Globus pallidus (tissue), 1 donor: ENCODE measurements around the gene KRT73.

Experiments used
- DNase-seq: peaks from one replicate; pipeline ENCODE4 v3.0.0-alpha.2; 2015; ENCODE audit warnings: low spot score

Gene KRT73

GRCh38 chr12:52617403-52617785, 965 bp downstream of the KRT73 start:
- no peak for DNase-seq

GRCh38 chr12:52616680-52617402, 1.5 kb downstream of the KRT73 start:
- no peak for DNase-seq

DNA sequence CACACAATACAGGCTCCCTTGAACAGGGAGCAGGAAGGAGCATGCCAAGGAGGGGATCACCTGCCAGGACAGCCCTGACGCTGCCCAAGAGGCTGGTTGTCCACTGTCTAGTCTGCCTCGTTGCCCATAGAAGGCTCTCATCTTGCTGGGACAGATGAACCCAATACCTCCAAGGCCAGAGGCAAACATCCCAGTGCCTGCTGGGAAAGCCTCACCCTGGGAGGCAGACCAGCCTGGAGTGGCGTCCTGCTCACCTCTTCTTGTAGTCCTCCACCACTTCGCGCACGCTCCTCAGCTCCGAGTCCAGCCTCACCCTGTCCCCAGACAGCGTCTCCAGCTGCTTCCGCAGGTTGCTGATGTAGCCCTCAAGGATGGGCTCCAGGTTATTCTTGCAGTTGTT, 2.4 kb downstream of the KRT73 start:
- no peak for DNase-seq

DNA sequence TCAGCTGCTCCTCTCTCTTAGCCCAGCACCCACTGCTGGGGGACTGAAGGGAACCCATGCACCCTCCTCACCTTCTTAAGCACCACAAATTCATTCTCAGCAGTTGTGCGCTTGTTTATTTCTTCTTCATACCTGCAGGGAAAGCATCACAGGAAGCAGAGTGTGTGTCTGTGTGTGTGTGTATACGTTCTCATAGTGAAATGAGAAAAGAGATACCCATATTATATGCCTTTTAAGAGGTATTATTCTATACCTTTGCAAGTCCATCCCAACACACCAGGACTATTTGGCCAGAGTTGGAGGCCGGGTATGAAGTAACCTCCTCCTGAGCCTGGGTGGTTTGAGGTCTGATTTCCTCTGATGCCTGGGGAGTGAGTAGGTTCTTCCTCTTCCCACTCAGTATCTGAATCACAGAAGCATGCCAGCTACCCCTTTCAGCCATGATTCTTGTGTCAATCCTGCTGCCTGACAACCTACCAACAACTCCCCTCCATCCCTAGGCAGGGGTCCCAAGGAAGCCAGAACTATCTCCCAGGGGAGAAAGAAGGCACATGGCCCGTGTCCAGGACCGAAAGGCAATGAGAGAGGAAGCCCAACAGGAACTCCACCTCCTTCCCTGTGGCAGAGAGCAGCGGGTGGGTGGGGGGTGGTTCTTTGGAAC, 3.0 kb downstream of the KRT73 start:
- DNase-seq = no peak

DNA sequence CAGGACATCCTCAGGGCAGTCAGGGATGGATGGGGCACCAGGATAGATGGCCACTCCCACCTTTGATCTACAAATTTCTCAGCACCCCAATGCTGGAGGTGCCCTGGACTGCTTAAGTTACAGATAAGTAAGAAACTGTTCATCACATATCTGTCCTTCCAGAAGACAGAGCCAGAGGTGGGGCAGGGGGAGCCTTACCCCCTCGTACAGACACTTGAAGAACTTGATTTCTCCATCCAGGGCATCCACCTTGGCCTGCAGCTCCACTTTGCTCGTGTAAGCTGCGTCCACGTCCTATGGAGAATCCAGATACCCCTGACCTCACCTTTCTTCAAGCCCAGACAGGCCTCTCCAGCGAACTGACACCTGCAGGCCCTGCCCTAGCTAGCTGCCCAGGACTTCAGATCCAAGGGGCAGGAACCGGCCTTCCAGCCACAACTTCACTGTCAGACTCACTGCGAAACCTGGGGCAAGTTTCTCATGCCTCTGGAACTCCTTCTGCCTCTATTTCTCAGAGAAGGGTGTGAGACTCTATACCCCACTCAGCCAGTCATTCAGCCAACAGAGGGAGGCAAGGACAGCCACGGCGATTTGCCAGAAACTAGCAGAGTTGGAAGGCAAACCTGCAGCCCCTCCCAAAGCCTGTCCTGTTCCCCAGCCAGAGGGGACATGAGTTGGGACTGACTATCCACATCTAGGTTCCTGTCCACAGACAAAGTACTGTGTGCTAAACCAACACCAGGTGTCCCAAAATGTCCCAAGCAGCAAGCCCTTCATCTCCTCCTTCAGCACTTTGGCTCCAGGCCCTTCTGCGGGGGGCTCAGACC, 3.8 kb downstream of the KRT73 start:
- no peak for DNase-seq

DNA sequence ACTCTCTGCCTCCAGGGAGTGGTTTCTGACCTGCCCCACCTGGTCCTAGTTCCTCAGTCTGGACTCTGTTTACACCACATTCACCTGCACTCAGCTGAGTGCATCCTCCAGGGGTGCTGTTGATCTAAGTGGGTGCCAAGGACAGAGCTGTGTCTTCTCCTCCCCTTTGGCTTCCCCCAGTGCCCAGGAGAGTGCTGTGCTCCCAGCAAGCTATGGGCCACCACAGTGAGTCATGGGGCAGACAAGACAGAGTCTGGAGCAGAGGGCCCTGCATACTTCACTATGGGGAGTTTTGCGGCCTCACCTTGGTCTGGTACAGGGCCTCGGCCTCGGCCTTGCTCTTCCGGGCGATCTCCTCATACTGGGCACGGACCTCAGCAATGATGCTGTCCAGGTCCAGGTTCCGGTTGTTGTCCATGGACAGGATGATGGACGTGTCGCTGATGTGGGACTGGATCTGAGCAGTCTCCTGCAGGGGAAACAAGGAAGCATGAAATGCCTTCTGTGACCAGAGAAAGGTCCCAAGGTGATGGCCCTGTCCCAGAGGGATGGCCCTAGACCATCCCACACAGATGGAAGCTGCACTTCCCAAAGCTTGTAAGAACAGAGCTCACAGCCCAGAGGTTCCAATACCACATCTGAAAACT, 4.9 kb downstream of the KRT73 start:
- DNase-seq = no peak

DNA sequence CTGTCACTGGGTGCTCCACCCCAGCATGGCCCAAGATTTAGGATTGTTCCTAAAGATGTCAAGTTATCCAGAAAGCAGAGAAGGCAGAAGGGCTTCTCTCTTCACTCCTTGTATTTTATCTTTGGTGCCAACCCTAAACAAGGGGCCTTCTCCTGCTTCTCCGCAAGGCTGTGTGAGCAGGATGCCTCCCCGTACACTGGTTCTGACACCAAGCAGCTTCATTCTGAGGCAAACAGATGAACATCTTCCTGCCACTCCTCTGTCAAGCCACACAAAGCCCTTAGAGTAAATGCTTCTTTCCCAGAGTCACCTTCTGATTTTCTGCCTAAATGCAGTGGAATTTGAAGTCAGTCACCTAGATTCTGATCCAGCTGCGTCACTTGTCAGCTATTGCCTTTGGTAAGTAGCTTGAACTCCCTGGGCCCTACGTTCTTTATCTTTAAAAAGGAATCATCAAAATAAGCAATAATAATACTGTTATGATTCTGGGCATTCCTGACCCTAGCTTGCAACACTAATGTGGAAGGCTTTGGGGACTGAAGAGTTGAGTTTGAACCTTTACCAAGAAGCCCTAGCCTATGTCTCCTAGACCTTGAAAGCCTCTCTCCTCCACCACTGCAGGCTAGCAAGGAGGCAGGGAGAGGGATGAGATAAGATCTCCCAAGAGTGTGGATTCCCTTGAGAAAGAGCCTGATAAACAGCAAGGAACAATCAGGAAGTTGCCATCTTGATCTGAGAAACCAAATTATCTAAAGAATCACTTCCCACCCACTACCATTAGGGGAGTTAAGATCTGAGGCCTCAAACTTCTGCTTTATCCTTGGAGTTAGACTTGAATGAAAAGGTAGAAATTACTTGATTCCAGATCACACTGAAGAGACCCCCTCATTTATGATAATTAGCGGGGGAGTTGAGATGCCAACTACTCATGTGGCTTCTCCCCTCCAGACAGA, 5.7 kb downstream of the KRT73 start:
- DNase-seq = no peak

- DNase-seq = no peak
Measured at GRCh38 chr12:52611080-52611468, 7.3 kb downstream of the KRT73 start.

DNA sequence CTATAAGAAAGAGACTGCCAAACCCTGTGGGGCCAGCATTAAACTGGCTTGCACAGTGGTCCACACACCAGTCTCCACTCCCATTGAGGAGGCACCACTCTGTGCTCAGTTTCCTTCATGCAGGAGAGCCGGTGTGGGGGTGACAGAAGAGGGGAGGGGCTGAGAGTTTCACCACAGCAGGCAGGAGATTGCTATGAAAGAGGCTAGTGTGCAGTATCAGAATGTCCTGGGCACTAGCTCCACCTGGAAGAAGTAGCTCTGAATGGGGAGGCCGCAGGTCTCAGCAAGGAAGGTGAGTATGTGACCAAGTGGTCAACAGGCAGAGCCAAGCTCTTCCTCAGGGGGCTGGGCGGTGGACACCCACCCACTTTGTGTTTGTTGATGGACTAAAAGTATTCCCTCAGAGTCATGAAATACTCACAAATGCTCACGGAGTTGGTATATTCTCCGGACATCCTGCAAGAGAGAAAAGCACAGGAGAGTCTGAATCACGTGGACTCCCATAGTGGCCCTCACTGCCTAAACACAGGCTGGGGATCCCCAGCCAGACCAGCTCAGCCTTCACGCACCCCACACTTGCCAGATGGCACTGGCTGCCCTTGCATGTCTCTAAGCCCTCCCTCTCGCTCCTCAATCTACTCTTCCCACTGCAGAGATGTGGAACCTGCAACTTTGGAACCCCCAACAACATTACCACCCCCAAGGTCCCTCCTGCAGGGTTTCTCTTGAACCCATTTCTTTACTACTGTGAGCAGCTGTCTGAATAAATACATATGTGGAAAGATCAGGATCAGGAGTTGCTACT, 9.3 kb downstream of the KRT73 start:
- DNase-seq = no peak

- no peak for DNase-seq
Measured at GRCh38 chr12:52608161-52608560, 10.2 kb downstream of the KRT73 start.

DNA sequence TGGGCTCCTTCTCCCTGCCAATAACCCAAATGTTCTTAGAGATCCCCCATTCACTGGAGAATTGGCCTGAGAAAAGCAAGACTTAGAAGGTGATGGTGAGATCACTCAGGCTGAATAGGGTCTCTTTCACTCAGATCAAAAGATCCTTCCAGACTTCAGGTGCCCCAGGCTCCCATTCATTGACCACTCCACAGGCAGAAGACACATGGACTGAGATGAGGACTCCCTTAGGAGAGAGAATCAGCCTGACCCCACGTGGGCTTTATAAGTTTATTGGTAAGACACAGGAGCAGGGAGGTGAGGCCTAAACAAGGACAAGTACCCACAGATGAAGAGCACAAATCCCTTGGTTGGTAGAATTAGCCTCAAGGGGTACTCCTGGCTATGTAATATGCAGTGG, 11.0 kb downstream of the KRT73 start:
- DNase-seq = no peak

- no peak for DNase-seq
Measured at GRCh38 chr12:52606581-52607218, 11.7 kb downstream of the KRT73 start.

DNA sequence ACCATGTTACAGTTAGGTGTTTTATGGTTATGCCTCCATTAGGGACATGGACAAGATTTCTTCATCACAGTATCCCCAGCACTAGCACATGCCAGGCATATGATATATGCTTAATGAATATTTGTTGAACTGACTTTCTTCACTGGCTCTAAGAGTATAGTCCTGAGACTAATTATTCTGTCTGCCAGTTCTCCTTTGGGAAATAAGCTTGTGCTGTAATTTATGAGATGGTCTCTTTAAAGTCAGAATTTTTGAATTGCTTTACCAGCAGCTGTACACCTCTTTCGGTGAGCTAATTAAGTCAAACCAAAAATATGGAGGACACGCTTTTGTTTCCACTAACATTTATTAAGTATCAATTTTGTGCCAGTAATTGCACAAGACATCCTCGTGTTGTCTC, 12.3 kb downstream of the KRT73 start:
- DNase-seq = no peak

- no peak for DNase-seq
Measured at GRCh38 chr12:52605542-52605941, 12.8 kb downstream of the KRT73 start.

DNA sequence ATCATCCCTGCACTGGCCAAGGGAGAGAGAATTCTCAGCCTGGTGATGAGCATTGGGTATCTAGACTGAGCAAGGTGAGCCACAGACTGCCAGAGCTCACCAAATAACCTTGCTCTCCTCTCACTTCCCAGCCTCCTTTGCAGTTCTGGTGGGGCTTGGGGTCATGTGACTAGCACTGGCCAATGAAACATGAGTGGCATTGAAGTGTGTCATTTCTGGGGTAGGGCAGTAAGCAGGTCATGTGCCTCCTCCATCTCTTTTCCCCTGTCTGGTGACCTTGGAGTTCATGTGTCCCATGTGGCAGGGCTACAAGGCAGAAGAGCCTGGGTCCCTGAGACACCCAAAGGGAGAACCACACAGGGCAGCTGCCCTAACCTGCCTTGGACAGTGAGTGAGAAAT, 13.5 kb downstream of the KRT73 start:
- DNase-seq = no peak

DNA sequence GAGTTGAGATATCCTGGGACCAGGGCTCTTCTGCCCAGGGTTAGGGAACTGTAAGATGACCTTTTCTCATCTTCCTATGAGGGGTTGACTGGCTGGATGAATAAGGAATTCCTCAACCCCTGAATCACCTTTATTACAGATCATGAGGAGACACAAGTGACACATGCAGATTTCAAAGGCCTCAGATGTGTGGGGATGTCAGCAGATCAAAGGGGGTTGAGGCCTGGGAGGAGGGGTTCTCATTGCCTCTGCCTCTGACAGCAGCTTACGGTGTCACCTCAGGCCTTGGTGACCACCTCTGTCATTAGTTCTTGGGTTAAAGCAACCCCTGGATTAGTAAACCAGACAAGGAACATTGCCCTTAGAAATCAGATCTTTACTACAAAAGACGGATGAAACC, 15.0 kb downstream of the KRT73 start:
- DNase-seq = no peak

DNA sequence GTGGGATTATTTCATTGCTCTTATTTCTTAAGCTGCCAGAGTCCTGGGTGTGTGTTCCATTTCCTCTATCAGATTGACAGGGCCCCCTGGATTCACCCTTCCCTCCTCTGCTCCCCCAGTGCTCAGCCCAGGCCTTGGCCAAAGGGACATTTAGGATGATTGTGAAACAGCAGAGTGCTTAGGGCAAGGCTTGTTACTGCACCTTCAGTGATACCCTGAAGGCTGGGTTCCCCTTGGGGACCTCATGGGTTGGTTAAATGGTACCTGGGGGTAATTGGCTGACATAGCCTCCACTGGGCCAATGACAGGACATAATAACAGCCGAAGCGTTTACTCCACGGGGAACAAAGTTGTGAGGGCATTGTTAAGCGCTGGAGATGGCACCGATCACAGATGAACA, 15.8 kb downstream of the KRT73 start:
- no peak for DNase-seq

- DNase-seq = no peak
Measured at GRCh38 chr12:52601671-52602070, 16.7 kb downstream of the KRT73 start.

GRCh38 chr12:52600941-52601481, 17.3 kb downstream of the KRT73 start, which contains the start of gene KRT72:
TSS of gene KRT72 (minus strand) at chr12:52601463. CDS start at chr12:52601452, 11 bp downstream.
- no peak for DNase-seq

DNA sequence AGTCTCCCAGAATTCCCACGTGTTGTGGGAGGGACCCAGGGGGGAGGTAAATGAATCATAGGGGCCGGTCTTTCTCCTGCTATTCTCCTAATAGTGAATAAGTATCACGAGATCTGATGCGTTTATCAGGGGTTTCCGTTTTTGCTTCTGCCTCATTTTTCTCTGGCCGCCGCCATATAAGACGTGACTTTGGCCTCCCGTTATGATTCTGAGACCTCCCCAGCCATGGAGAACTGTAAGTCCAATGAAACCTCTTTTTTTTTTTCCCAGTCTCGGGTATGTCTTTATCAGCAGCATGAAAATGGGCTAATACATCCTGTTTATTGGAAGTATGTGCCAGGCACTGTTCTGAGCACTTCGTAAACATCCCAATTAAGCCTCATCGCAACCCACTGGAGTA, 17.9 kb downstream of the KRT73 start:
- no peak for DNase-seq
